GM21717 (cell line): Measurements from ENCODE around the gene DOK6.

Source experiments
- ATAC-seq: cut with Tn5 transposase; IDR thresholded peaks from one replicate; pipeline ENCODE4 v1.9.1; 2021; ENCODE audit warnings: mild to moderate bottlenecking, moderate library complexity; ENCODE audit not compliant: unreplicated experiment

DOK6 gene

DNA sequence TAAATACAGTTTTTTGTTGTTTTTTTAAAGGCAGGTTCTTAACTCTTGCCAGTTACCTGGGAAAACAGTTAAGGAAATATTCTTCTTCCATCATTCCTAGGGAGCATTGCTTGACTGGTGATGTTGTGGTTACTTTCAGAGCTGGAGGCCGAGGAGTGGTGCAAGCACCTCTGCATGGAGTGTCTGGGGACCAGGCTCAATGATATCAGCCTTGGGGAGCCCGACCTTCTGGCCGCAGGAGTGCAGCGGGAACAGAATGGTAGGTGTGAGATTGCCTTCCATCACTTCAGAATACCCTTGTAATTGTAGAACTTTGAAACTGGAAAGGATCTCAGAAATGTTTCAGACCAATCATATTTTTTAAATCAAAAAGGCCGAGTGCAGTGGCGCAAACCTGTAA, 276.9 kb downstream of the DOK6 start:
- ATAC-seq, result no peak

DNA sequence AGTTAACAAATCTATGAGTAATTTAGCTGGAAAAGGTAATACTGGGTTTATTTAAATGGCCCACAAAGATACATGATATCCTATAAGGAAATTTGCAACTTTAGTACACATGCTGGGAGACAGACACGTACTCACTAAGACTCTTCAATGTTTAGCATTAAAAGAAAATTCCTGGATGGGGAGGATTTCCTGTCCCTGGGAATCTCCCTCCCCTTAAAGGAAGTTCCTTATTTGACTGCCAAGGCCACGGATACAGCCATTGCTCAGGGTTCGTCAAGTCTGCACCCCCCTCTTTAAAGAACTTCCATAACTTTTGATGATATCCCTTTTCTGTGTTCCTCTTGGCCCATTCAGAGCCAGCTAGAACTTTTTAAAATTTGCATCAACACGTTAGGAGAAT, 279.4 kb downstream of the DOK6 start:
- ATAC-seq, result no peak

GRCh38 chr18:69683176-69683575, 282.5 kb downstream of the DOK6 start:
- ATAC-seq, result no peak

- ATAC-seq, result no peak
Observed at GRCh38 chr18:69684789-69685188, 284.1 kb downstream of the DOK6 start.

DNA sequence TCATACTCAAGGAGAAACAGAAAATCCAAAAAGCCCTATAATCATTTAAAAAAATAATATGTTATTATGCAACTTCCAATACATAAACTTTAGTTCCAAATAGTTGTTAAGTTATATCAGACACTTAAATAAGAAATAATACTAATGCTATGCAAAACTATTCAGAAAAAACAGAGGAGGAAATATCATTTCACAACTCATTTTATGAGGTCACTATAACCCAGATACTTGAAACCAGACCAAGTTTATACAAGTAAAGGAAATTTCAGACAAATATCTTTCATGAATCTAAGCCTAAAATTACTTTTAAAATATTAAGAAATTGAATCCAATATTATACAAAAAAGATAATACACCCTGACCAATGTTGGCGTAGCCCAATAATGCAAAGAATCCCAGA, 286.2 kb downstream of the DOK6 start:
- no peak for ATAC-seq

DNA sequence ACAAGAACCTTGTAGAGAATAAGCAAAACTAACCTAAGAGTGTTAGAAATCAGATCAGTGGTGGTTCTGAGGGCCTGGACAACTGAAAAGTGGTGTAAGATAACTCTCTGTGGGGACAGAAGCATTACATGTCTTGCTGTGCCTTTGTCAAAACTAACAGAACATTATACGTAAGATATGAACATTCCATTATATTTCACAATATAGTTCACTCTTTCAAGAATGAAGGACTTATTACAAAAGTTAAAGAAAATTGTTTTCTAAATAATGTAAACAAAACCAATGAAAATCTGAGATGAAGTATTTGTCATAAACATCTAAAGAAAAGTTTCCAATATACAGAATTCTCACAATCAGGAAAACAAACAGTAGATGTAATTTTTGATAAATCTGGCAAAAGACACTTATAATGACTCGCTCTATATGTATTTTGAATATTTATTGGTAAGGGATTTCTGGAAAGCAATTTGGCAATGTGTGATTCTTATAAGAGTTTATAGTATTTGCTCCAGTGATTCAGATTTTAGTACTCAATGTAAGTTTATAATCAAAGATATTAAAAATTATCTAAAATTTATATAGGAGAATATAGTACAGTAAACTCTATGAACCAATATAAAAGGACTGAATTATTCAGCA, 288.6 kb downstream of the DOK6 start:
- ATAC-seq, result no peak

GRCh38 chr18:69691008-69691760, 290.5 kb downstream of the DOK6 start:
- ATAC-seq, result peak; percentile 50

DNA sequence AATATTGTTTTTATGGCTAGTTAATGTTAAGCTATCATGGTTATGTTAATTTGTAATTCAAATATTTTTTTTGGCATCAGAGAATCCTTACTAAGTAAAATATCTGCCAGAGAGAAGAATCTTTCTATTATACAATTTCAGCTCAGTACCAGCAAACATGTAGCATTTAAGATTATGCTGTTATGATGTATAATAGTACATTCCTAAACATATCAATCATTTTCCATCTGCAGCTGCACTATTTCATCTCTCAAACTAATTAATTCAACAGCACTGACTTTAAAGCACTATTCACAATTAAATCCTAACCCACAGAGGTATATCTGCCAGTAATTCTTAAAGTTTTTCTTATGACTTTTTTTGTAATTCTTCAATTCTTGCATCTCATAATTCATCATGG, 296.4 kb downstream of the DOK6 start:
- no peak for ATAC-seq

- ATAC-seq, result no peak
Observed at GRCh38 chr18:69697689-69698088, 297.0 kb downstream of the DOK6 start.

- no peak for ATAC-seq
Observed at GRCh38 chr18:69701305-69701704, 300.6 kb downstream of the DOK6 start.

DNA sequence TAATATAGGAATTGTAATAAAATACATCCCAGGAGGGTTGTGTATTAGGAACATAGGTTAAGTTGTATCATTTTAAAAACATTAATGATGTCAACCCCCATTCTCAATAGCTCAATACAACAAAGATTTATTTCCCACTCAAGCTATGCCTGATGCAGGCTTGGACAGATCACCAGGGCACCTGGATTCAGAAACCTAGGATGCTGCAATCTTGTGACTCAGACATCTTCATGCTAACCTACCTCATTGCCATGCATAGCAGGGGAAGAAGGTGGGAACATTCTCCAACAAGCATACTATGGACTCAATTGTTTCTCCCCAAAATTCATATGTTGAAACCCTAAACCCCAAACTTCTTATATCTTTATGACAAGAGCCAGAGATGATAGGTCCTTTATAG, 302.8 kb downstream of the DOK6 start:
- ATAC-seq, result no peak

- no peak for ATAC-seq
Observed at GRCh38 chr18:69705987-69706386, 305.3 kb downstream of the DOK6 start.

GRCh38 chr18:69708844-69709243, 308.2 kb downstream of the DOK6 start:
- ATAC-seq, result no peak

GRCh38 chr18:69715191-69715795, 314.6 kb downstream of the DOK6 start:
- no peak for ATAC-seq

- no peak for ATAC-seq
Observed at GRCh38 chr18:69717586-69717985, 316.9 kb downstream of the DOK6 start.

DNA sequence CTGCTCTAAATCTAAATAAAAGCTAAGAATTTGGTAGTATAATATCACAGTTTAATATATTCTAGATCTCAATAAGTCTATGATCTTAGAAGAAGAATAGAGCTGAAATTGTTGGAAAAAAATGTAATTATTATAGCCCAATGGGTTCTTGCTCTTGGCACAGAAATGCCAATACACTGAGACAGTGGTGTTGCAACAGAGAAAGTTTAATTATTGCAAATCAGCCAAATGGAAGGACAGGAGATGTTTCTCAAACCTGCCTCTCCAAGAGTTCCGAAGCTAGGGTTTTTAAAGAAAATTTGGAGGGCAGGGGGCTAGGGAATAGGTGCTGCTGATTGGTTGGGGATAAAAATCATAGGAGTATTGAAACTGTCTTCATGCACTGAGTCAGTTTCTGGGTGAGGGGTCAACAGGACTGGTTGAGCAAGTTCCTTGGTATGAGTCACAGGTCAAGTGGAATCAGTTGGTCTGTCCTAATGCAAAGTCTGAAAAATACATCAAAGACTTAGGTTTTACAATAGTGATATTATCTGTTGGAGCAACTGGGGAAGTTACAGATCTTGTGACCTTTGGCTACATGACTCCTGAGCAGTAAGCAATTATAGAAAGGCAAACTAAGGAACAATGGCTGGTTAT, 318.3 kb downstream of the DOK6 start:
- no peak for ATAC-seq

DNA sequence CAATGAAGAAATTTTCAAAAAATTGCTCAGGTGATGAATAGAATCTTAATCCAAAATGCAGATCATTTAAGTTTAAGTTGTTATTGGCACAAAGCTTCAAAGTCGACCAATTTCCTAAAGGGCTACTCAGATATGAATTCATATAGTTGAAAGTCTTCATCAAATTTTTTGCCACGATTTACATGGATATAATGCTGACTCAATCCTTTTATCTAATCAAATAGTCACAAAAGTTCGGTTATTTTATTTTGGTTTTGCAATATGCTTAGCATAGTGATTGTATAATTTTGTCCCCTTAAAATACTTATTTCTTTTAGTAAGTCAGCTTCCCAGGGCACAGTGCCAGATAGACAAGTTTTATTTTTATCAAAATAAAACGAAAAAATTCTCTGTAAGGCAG, 319.7 kb downstream of the DOK6 start:
- no peak for ATAC-seq

DNA sequence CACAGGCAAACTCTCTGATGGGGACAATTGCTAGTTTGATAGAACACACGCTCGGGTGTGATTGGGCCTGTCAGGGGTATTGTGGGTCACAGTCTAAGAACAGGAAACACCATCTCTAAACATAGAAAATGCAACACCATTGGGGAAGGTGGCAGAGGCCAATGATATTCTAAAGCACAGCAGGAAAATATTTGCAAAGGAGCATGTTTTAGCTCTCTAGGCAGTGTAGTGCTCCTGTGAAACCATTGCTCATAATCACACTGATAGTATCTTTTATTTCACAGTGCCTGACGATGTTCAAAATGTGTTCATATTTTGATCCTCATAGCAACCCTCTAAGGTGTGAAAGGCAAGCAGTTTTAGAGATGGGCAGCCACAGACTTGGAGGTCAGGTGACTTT, 322.7 kb downstream of the DOK6 start:
- ATAC-seq, result no peak

GRCh38 chr18:69725009-69725408, 324.3 kb downstream of the DOK6 start:
- no peak for ATAC-seq

GRCh38 chr18:69725855-69726508, 325.3 kb downstream of the DOK6 start:
- no peak for ATAC-seq

- no peak for ATAC-seq
Observed at GRCh38 chr18:69727912-69728572, 327.4 kb downstream of the DOK6 start.
